GM19324 (cell line): ENCODE measurements around the gene CTSL.
"Not testable (repeated sequence)": the region's sequence is repeated elsewhere in the genome, so short reads cannot be mapped to it uniquely, and the experiment has no call there.

Experiments used
- ATAC-seq: cut with Tn5 transposase; IDR thresholded peaks from one replicate; pipeline ENCODE4 v1.9.1; 2021; ENCODE audit warnings: mild to moderate bottlenecking, moderate library complexity; ENCODE audit not compliant: unreplicated experiment, low FRiP score

The CTSL gene

DNA sequence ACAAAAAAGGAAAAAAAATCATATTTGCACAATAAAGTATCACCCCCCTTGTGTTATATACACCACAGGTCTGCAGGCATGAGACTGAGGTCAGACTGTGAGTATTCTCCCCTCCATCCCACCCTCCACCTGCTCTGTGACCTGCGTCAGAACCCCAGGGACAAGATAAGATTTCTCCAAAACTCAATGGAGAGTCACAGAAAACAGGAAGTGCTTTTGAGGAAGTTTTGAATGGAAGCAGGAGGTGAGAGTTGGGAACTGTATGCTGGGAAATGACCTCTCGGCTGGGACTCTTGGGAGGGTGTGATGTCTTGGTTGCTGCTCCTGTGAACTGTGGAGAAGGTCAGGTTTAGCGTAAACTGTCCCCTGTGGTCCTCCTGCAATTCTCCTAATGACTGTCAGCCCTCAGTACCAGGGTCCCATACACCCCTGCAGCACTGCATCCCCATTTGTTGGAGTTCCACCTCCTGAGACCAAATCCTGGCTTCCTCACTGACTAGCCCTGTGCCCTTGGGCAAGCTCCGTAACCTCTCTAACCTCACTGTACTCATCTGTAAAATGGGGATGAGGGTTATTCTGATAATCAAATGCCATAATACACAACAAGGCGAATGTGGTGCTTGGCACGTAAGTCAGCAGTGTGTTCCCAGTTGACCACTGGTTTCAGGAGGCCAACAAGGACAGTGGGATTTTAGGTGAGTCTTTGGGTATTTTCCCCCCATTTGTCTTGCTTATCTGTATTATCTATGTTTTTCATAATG is 6.9 kb upstream of the CTSL start:
- ATAC-seq = no peak

DNA sequence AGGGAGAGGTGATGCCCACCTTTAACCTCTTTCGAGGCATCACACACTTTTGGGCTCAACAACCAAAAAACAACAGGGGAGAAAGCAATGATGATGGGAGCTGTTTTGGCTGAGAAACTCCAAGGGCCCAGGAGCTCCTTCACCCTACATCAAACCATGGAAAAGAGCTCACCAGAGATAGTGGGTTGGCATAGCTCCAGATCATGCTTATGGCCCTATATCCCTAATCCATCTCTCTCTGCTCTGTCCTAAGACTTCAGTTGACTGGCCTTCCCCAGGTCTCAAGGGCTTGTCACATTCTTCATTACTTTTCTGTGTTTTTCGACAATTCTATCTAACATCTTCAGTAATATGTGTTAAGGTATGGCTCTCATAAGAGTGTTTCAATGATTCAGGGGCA is 5.7 kb upstream of the CTSL start:
- ATAC-seq = no peak

DNA sequence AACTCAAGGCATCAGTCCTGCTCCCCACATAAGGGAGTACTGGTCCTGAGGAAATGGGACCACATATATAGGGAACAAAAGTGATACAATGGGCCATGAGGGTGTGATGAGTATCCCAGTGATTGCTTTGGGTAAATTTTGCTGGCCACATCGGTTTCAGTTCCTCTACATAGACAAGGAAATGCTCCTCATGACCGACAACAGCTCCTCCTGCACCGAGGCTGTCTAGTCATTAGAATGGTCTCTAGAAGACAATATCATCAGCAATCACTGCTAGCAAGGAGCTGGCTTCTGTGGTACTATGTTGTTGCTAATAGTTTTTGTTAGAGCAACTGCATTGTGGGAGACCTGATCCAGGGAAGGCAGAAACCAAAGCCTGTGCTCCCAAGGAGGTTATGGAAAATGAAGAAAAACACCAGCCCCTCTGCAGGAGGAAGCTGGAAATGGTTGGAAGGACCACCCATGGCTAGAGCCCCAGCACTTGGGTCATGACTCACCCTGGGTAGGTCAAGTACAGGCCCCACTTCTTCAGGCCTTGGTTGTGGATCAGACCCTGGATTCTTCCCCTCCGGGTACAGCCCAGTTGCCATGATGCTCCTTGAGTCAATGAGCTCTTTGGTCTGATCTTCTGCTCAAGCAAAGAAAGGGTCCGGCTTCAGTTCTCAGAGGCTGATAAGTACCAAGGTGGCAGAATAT is 3.4 kb upstream of the CTSL start:
- no peak for ATAC-seq

DNA sequence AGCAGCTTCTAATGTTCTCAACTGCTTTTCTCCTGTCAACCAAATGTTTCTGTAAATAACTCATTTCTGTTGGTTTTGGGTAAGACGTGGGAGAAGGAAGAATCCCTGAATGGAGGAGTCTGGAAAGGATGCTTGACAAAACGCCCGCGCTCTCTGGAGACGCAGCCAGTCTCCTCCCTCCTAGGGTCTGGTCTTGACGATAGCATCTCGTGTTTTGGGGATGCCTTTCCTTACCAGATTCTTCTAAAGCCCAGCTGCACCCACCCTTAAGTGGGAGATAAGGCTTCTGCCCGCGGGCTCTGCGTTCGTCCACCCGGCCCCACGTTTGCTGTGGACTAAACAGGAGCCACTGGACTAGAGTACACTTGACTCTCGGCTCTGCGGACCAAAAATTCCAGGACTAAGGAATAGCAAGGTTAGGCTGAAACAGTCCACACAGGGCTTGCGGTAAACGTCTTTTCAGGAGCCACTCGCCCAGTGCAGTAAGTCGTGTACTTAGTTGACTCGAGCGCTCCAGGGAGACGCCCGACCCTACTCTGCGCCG is 491 bp upstream of the CTSL start:
- ATAC-seq = no peak

DNA sequence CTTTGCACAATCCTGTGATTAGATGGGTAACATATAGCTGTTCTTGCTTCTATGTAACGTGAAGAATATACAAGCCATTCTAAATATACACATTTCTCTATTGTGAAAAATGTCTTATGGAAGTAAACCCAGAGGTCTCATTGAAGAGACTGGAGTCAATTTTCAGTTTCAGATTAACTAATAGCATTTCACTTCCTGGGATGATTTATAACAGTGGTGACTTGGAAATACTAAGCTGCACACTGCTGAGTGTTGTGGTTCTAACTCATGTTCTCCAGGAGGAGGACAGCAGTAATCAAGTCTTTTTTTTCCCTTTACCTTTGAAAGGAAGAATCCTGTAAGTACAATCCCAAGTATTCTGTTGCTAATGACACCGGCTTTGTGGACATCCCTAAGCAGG is 3.3 kb downstream of the CTSL start:
- no peak for ATAC-seq

DNA sequence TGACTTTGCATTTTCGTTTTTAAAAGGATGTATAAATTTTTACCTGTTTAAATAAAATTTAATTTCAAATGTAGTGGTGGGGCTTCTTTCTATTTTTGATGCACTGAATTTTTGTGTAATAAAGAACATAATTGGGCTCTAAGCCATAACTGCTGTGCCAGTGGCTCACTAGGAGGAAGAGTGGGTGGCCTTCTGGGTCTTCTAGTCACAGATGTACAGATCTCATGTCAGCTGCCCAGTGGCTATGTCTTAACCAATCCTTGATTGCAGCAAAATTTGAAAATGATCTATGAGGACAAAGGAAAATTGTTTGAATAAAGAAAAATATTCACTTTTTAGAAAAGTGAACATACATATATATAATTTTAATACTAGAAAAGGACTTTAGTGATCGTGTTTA is 5.4 kb downstream of the CTSL start:
- ATAC-seq = no peak

DNA sequence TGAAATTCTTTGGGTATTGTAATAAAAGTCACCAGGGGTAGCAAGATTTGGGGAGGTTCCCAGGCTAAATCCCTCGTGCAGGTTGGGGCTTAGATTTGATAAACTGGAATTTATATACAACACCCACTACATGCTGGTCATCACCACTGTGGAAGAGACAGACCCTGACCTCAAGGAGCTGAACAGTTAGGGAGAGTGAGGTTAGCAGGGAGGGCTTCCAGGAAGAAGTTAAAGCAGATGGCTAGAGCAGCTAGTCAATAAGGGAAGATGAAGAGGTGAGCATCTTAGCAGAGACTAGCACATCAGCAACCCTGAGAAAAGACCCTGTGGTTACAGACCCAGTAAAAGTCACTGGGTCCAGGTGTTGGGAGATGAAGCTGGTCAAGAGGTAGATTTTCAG is 6.4 kb downstream of the CTSL start:
- no peak for ATAC-seq

DNA sequence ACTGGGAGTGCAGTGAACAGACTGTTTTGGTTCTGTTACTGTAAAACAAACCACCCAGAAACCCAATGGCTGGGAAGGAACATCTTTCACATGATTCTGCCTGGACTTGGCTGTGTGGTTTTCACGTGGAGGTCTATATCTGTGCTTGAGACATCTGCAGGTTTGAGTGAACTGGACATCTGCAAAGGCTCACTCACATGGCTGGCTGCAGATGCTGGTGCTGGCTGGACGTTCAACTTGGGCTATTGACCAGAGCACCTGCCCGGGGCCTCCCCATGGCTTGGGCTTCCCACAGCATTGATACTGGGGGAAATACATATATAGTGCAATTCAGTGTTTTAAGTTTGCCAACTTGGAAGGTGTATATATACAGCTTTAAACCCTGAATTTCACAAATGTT is 6.8 kb downstream of the CTSL start:
- ATAC-seq = no peak

GRCh38 chr9:87733273-87734052 is 7.5 kb downstream of the CTSL start:
- no peak for ATAC-seq

DNA sequence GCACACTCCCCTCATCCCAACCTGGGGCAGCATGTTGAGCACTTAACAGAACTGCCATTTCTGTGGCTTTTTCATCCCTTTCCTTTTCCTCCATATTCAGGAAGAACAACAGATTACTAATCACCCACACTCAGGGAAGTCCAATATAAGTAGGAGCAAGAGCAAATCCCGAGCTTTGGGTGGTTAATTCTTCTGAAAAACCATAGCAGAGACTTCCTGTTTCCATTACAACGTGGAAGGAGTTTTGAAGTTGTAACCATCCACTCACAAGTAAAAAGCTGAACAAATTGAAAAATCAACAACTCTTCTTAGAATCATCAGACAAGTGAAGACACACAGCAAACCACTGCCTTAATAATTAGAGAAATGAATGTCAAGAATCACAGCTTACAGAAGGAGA is 8.2 kb downstream of the CTSL start:
- no peak for ATAC-seq

GRCh38 chr9:87739546-87739945 is 13.6 kb downstream of the CTSL start:
- ATAC-seq = no peak

DNA sequence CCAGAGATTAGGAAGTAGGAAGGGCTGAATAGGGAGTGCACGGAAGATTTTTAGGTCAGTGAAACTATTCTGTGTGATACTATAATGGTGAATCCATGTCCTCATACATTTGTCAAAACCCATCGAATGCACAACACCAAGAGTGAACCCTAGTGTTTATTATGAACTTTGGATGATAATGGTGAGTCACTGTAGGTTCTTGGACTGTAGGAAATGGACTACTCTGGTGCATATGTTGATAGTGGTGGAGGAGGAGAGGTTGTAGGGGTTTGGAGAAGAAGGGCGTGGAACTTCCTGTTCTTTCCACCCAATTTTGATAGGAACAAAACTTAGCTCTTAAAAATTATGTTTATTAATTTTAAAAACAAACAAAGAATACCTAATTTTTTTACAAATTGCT is 14.3 kb downstream of the CTSL start:
- ATAC-seq = no peak

DNA sequence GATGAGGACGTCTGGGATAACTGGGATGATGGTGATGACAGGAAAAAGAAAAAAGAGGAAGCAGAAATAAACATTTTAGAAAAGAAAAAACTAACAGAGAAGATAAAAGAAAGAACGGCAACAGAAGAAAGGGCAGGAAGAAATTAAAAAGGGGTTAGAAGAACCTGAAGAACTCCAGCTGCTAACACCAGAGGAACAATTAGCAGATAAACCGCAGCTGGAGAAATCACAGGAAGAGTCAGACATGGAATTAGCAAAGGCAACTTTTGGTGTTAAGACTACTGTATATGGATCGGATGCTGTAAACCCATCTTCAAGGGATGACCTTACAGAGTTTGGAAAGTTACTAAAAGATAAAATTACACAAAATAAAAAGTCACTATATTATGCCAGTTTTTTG is 15.4 kb downstream of the CTSL start:
- no peak for ATAC-seq

DNA sequence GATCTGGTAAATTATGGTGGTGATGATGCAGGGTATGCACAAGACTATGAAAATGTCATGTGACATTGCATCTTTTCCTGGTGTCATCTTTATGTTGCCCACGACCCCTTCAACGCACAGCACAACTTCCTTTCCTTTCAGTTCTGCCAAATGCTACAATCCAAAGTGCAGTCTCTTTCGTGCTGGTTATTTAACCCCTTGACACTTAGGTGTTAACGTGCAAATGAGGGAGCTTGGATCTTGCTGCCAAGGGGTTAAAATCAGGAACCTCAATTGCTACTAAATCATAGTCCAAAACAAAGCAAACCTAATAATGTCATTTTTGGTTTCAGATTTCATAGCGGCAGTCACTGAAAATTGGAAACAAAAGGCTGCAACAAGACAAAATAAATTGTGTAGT is 16.0 kb downstream of the CTSL start:
- no peak for ATAC-seq

DNA sequence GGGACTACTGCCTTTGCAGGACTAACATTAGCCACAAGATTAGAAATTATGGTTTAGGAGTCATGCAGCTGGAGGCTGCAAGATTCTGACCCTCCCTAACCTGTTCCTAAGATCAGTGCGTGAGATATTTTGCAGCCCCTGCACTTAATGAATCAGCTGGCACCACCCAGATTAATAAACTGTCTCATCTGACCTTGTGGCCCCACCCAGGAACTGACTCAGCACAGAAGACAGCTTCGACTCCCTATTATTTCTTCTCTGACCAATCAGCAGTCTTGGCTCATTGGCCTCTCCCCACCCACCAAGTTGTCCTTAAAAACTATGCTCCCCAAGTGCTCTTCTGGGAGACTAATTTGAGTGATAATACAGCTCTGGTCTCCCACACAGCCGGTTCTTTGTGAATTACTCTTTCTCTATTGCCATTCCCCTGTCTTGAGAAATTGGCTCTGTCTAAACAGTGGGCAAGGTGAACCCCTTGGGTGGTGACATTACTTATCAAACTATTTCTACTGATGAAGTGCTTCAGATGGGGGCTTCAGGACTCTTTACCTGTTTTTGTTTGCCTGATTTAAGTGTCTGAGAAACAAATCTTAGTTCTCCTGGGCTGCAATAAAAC is 17.0 kb downstream of the CTSL start:
- no peak for ATAC-seq

GRCh38 chr9:87744247-87744646 is 18.3 kb downstream of the CTSL start:
- ATAC-seq = not testable (repeated sequence)

DNA sequence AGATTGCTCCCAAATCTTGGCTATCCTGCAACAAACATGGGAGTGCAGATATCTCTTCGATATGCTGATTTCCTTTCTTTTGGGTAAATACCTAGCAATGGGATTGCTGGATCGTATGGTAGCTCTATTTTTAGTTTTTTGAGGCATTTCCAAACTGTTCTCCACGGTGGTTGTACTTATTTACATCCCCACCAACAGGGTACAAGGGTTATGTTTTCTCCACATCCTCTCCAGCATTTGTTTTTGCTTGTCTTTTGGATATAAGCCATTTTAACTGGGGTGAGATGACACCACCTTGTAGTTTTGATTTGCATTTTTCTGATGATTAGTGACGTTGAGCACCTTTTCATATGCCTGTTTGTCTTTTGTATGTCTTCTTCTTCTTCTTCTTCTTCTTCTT is 20.3 kb downstream of the CTSL start:
- ATAC-seq = no peak

DNA sequence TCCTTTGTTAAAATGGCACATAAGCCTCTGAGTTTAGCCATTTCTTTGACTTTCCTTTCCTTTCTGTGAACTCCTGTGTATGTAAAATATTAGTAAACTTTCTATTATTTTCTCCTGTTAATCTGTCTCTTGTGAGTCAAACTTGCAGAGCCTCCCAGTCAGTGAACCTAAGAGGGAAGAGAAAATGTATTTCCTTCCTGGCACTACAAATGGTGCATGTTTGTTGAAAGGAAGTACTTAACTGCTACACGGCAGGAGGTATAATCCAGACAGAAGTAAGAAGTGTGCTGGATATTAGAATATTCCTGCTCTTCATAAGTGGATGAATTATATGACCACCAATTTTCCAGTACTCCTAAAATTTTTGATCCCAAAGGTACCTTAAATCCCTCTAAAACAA is 23.0 kb downstream of the CTSL start:
- no peak for ATAC-seq

DNA sequence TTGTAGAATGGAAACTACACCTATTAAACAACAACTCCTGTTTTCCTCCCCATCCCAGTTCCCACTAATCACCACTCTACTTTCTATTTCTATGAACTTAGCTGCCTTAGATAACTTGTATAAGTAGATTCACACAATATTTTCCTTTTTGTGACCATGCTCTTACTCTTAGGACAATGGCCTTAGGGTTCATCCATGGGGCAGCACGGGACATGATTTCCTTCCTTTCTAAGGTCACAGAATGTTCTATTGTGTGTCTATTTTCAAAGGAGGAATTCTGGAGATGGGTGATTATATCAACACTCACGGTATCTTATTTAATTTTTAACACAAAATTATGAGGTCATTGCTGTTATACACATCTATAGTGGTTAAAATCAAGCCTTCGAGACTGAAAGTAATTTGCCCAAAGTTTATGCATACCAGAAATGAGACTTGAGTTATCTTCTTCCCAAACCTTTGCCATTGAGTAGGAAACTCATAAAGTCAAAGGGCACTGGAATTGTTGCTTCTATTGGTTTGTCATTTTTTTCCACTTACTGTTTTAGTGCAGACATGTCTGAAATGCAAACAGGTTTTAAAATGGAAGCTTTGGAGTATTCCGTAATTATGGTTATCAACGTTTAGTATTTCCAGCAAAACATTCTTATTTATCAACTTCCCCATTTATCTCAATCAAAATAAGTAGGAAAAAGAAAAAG is 23.6 kb downstream of the CTSL start:
- no peak for ATAC-seq

DNA sequence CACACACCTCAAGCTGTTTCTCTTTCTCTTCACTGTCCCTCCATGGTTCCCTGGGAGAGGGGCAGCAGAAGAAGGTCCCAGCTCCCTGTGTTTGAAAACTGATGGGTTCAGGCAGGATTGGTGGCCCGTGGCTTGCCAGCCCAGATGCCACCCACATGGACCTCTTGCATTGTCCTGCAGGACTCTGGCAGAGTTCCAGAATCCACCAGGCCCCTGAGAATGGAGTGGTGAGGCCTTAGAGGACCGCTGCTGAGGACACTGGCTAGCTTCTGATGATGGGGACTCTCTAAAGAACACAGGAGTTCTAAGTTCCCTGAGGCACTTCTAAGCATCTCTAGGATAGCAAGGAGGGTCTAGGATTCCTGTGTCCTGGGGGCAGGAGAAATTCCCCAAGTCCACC is 24.8 kb downstream of the CTSL start:
- no peak for ATAC-seq
